Body of pancreas (tissue), 4 donors: Measurements from ENCODE around the gene TMEM243.

Experiments used
- CTCF ChIP-seq, 7 experiments: fragments of 450-650 bp in 4 of 7; fragments of 200-600 bp in 3 of 7; sonication (generic) in 3 of 7; IDR thresholded peaks; one replicate each; pipeline ENCODE4 v1.5.1; 2016 to 2019; ENCODE audit warnings: antibody characterized with exemption in 7 of 7
- POLR2A ChIP-seq, 3 donors: fragments of 450-650 bp; IDR thresholded peaks; one replicate each; pipeline ENCODE4 v1.6.1; 2016; ENCODE audit warnings: antibody characterized with exemption in 3 of 3, mild to moderate bottlenecking in 2 of 3

- TF ChIP-seq POLR2A (IDR thresholded peaks at IDR 0.05) (no peak), CTCF (IDR thresholded peaks at IDR 0.05) (no peak)
Observed at GRCh38 chr7:87188930-87189329, 30.6 kb downstream of the TMEM243 start.
